Right atrium auricular region (tissue), 2 donors: Measurements from ENCODE around the gene PPP5C. TPM values are rescaled to one million over a fixed set of nuclear protein-coding genes. Genes with fewer than 3 reads are reported as not detected.

ENCODE experiments used
- DNase-seq: peaks from one replicate; pipeline ENCODE4 v3.0.0-alpha.2; 2019; ENCODE audit warnings: low spot score
- H3K27ac ChIP-seq, 2 donors: fragments of 200-600 bp; sonication (generic); 1 replicate in 1 of 2; 2 replicates in 1 of 2; pipeline ENCODE4 v1.5.1; 2016 to 2019
- H3K27me3 ChIP-seq, 2 donors: fragments of 200-600 bp; sonication (generic); one replicate each; pipeline versions ENCODE4 v1.5.1 to v1.6.0; 2017 to 2019
- H3K36me3 ChIP-seq: fragments of 200-600 bp; sonication (generic); one replicate; pipeline ENCODE4 v1.5.1; 2016
- H3K4me1 ChIP-seq, 2 donors: fragments of 200-600 bp; sonication (generic); one replicate each; pipeline versions ENCODE4 v1.5.1 to v1.6.0; 2017 to 2019
- H3K4me3 ChIP-seq, 2 donors: fragments of 200-600 bp; sonication (generic); 1 replicate in 1 of 2; 2 replicates in 1 of 2; pipeline ENCODE4 v1.5.1; 2017 to 2019; ENCODE audit warnings: mild to moderate bottlenecking in 1 of 2, moderate library complexity in 1 of 2
- H3K9me3 ChIP-seq, 2 donors: fragments of 200-600 bp; sonication (generic); one replicate each; pipeline ENCODE4 v1.5.1; 2019
- CTCF ChIP-seq, 2 donors: fragments of 200-600 bp; sonication (generic); IDR thresholded peaks; one replicate each; pipeline ENCODE4 v1.5.1; 2019; ENCODE audit warnings: antibody characterized with exemption in 2 of 2
- total RNA-seq, 2 donors: library from RNA; depleted of rRNA; stranded (reverse); fragments of >200 nt; gene quantifications; one replicate each; pipeline ENCODE4 v1.1.0, GENCODE V29; 2016

The PPP5C gene
- total RNA-seq, 2 donors from 2014 or later, result 59.1 to 84.3 TPM

GRCh38 chr19:46388311-46389095, 41.6 kb downstream of the PPP5C start:
- Histone ChIP-seq H3K36me3 (peaks cover 78% of the 10 kb centered on the region), H3K27ac (no peak overlapping the region)
- DNase-seq, result no peak

GRCh38 chr19:46390121-46390858, 43.4 kb downstream of the PPP5C start:
- H3K27ac ChIP-seq, result peak overlapping the region in 1 of 2 donors; percentile 25

More at GRCh38 chr19:46388311-46389095, 41.6 kb downstream of the PPP5C start:
- no peak overlapping the region for H3K4me3 ChIP-seq
- H3K9me3 ChIP-seq, result no peaks in the 10 kb centered on the region
- no peak for TF ChIP-seq CTCF (IDR thresholded peaks at IDR 0.05)
- H3K27me3 ChIP-seq, result no peaks in the 10 kb centered on the region
- peaks cover 0 to 15% of the 10 kb centered on the region in 2 donors for H3K4me1 ChIP-seq

GRCh38 chr19:46390866-46391265, 44.0 kb downstream of the PPP5C start:
- Histone ChIP-seq H3K36me3 (peaks cover 68% of the 10 kb centered on the region), H3K27me3 (no peaks in the 10 kb centered on the region), H3K9me3 (no peaks in the 10 kb centered on the region), H3K4me3 (no peak overlapping the region), H3K4me1 (no peaks in the 10 kb centered on the region), H3K27ac (peak overlapping the region in 1 of 2 donors; percentile 25)
- no peak for TF ChIP-seq CTCF (IDR thresholded peaks at IDR 0.05)
- DNase-seq, result no peak

More at GRCh38 chr19:46390121-46390858, 43.4 kb downstream of the PPP5C start:
- no peaks in the 10 kb centered on the region for H3K27me3 ChIP-seq
- H3K36me3 ChIP-seq, result peaks cover 69% of the 10 kb centered on the region
- no peak for TF ChIP-seq CTCF (IDR thresholded peaks at IDR 0.05)
- H3K9me3 ChIP-seq, result no peaks in the 10 kb centered on the region
- no peak for DNase-seq
- no peak overlapping the region for H3K4me3 ChIP-seq
- no peaks in the 10 kb centered on the region for H3K4me1 ChIP-seq

DNA sequence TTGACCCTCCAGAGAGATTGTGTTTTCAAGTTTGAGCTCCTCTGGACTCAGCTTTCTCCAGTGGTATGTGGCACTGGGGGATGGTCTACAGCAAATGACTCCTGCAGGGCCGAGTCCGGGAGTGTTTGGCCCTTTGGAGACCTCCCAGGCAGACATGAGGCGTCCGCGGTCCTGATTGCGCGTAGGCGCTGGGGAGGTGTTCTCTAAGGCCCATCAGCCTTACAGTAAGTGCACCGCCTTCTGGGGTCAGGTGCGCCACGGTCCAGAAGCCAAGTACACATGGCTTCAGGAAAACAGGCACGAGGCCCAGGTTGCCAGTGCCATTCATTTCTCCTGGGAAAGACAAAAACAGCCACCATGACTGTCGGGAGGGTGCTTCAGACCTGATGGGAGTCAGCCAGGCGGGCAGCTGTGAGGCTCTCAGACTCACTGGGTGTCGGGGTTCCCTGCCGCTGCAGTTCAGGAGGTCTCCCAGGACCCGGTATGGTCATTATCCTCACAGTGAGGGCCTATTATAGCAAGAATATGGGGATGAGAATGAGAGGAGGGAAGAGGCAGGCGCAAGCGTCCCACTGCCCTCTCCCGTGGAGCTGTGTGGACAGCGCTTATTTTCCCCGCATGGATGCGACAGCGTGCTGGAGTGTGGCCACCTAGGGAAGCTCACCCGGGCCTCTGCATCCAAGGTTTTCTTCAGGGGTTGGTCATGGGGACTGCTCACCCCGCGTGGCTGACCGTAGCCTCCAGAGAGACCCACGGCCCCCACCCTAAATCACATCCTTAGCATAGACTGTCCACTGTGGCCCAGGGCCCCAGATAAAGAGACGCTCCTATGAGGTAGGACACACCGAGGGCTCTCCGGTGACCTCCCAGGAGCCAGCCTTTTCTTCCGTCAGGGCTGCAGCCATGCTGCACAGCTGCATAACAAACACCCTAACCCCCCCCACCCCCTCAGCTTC, 44.7 kb downstream of the PPP5C start:
- Histone ChIP-seq H3K27me3 (no peaks in the 10 kb centered on the region), H3K4me1 (no peaks in the 10 kb centered on the region), H3K4me3 (no peak overlapping the region), H3K36me3 (peaks cover 61% of the 10 kb centered on the region), H3K27ac (no peak overlapping the region), H3K9me3 (no peaks in the 10 kb centered on the region)
- no peak for TF ChIP-seq CTCF (IDR thresholded peaks at IDR 0.05)
- no peak for DNase-seq

GRCh38 chr19:46392252-46392801, 45.4 kb downstream of the PPP5C start:
- no peaks in the 10 kb centered on the region for H3K27me3 ChIP-seq
- no peak for DNase-seq
- peaks cover 53% of the 10 kb centered on the region for H3K36me3 ChIP-seq
- H3K4me3 ChIP-seq, result no peak overlapping the region
- H3K9me3 ChIP-seq, result no peaks in the 10 kb centered on the region
- peak overlapping the region in 1 of 2 donors; percentile 5 for H3K27ac ChIP-seq
- no peaks in the 10 kb centered on the region for H3K4me1 ChIP-seq
- TF ChIP-seq CTCF (IDR thresholded peaks at IDR 0.05), result no peak
